Raji (cell line): ENCODE data around the gene FRAS1.

Experiments
- POLR2A ChIP-seq: IDR thresholded peaks from 2 replicates; pipeline ENCODE4 v1.6.1; 2011; ENCODE audit warnings: low read depth, low read length, control low read depth; ENCODE audit not compliant: insufficient read depth

Gene FRAS1

DNA sequence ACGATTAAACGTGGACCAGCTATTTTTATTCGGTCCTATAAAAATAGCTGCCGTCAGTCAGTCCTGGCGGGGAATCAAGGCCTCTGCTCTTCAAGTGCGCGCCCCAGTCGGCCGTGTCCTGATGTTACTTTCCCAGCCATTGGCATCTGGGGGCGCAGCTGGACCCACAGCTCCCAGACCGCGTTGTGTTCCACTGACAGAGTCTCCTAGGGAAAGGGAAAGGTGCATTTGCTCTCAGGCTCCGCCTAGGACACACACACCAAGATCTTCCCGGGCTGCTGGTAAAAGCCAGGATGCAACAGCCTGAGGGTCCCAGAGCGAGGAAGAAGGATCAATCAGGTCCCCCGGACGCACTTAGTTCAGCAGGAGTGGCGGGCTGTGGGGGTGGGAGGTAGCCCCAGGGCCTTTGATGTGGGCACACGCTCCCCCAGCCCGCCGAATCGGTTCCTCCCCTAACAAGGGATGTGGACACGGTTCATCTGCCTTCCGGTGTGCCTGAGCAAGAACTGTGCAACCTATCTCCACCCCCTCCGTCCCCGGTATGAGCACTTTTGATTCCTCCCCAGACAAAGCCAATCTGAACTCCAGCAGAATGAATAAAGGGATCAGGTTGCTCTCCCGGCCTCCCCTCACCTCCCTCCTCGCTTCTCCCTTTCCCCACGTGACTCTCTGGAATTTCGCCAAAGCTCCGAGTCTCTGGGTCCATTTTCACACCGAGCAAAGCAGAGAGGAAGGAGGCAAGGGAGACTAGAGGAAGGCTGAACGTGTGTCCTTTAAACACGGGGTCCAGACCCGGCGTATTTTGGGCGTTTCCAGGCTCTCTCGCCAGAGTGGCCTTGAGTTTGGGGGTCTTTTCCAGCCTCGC lies 626 bp upstream of the FRAS1 start:
- no peak for TF ChIP-seq POLR2A

DNA sequence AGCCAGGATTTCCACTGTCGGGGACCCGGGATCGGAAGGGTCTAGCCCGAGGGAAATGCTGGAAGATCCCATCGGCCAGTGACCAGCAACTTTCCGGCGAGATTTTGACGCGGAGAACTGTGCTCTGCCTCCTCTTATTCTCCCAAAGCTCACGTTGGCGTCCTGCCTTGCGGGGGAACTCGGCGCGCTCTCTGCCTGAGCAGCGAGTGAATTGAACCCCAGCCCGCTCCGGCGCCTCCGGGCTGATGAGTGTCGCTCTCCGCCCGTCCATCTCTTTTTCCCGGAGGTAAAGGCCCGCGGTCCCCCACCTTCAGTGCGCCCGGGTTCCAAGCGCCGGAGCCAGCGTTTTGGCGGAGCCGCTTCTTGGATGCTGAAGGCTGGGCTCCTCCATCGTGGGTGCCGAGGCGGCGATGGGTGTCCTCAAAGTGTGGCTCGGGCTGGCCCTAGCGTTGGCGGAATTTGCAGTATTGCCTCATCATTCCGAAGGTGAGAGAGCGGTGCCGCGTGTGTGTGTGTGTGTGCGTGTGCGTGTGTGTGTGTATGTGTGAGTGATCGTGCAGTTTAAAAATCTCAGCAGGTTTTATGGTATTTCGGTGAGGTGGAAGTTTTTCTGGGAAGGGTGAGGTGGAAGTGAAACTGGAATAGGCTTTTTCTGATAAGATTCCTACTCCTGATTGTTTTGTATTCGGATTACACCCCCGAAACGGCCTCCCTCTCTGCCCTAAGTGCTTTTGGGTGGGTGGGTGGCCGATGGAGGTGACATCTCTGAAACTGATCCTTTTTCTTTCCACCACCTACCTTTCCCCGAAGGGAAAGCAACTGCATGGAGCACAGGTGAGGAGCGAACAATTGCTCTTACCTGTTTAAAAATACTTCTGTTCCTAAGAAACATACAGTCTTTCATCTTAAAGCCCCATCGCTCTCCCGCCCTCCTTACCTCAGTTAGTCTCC lies 752 bp downstream of the FRAS1 start:
- TF ChIP-seq POLR2A: no peak

DNA sequence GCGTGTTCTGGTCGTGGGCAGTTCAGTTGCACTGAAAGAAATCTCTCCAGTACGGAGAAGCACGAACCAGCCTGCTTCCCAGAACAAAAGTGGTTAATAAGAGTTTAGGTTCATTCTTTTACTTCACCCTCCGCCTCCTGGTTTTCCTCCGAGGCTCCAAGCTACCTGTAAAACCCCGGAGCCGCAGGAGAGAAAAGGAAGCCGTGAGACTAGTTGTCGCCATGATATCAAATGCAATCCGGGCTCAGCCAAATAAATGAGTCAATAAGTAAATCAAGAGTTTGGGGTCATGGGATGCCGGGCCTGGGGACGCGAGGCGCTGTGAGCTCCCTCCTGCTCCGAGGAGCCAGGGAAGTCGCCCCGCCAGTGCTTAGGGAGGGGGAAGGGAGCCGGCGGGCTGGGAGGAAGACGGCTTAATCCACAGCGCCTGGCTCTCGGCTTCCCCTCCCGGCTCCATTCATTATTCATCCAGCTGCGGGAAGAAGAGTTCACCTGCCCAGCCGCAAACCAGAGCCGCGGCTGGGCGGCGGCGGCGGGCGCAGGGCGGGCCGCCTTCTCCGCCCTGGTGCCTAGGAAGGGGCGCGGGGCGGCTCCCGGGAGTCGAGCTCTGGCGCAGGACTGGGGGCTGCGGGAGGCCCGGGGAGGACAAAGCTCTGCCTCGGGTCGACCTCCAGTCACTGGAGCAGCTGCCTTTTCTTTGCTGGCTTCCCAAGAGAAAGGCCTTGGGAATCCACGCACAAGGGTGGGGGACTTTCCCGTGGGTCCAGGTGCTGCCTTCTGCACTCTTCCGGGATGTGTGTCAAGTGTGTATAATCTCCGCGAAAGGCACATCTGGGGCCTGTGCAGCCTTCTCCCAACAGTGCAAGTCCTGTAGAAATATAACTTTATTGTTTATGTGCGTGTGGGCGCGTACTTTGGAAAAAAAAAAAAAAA lies 1.7 kb downstream of the FRAS1 start:
- TF ChIP-seq POLR2A: no peak

DNA sequence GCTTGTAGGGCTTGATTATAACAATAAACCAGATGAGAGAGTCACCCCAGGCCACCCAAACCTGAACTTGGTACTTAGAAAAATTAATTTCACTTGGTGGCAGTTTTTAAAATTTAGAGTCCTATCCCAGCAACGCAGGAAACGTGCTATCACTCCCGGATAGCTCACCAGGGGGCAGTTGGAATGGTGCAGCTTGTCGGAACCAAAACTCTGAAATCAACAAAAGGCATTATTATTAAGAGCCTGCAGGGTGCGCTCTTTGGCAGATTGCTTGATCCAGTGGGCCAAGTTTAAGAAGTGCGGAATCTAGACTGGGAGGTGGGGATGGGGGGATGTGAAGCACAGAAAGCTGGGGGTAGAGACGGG lies 2.4 kb downstream of the FRAS1 start:
- TF ChIP-seq POLR2A: no peak

DNA sequence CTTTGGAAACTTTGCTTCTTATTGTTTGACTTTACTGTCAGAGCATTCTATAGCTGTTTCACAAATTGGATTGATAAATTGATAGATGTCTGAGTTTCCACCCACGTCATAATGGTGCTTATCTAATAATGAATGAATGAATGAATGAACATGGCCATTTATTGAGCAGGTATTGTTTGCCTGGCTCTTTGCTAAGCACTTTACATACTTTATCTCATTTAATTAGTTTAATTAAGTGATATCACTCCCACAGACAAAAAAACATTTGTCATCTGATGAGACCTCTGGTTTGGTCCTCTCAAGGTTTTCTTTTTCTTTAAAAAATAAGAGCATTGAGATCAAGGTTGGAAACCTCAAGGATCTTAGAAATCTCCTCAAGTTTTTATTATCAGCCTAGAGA lies 2.8 kb downstream of the FRAS1 start:
- TF ChIP-seq POLR2A: no peak

DNA sequence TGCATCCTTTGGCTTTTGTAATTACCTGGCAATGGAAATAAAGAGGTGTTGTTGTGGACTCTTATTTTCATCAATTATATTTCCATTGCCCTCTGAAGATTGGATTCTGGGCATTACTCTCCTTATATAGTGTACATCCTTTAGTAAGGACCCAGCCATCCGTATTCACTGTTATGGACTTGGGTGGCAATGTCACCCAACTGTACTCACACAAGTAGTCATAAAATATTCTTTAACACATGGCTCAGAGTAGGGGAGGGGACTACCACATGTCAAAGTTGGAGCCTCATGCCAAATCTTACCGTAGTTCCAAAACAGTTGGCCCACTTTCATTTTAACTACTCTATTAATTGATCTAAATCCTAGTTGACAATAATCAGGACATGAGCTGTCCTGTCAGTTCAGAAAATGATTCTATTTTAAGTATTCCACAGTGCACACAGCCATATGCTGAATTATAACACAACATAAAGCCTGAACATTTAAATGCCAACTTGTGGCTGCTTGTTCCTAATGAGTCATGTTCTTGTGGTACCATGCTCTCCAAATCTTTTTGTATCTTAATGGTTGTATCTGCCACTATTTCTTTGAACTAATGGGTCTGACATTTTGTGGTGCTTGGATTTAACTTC lies 4.9 kb downstream of the FRAS1 start:
- no peak for TF ChIP-seq POLR2A

DNA sequence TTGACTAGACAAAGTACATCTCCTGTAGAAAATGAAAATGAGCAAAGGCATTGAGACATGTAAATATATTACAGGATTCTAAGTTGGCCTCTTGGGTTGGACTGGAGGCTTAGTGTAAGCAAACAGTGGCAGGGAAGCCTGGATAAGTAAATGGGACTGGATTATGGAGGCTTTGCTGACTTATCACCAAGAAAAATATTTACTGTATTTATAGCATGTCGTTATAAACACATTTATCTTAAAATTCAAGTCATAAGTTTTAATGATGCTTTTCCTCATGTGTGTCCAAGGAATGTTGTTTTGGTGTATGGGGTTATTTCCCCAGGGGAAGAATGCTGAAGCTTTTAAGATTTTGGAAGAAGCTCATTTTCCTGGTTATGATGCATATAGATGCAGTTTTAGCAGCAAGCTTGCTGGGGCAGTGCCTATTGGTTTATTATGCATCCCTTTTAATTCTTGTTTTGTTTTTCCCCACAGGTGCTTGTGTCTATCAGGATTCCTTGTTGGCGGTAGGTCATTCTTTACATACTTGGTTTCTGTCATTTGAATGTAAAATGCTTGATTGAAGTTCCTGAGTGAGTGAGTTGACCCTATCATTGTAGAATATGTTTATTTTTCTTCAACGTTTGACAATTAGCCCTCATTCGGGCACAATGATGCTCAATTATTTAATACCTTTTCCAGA lies 8.5 kb downstream of the FRAS1 start:
- TF ChIP-seq POLR2A: no peak

DNA sequence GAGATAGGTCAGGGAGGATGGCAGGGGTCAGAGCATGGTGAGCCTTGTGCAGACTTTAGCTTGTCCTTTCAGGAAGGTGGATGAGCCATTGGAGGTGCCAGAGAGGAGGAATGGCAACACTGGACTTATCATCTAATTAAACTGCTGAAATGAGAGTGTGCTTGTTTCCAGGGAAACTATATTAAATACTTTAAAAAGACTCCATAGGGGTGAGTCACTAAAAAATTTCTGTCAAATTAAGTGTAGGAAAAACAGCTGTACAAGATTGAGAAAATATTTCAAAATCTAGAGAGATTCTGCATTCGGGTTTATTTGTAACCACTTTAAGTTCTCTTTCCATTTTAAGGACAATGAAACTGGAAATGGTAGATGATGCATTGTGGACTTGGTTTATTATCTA lies 11.4 kb downstream of the FRAS1 start:
- no peak for TF ChIP-seq POLR2A

DNA sequence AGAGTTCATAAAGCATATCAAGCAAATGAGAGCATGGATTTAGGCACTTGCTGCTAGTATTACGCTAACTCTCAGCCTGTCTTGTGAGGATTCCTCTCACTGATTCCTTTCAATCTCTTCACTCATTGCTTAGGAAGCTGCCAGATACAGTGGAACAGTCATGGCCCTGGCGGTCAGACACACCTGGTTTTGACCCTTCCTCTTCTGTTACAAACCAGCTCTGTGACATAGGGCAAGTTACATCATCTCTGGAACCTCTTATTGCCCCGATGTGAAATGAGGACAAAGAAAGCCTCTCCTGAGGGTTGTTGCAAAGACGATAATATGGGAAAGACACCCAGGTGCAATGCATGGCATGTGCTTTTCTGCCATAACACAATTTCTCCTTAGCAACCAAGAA lies 12.2 kb downstream of the FRAS1 start:
- TF ChIP-seq POLR2A: no peak

DNA sequence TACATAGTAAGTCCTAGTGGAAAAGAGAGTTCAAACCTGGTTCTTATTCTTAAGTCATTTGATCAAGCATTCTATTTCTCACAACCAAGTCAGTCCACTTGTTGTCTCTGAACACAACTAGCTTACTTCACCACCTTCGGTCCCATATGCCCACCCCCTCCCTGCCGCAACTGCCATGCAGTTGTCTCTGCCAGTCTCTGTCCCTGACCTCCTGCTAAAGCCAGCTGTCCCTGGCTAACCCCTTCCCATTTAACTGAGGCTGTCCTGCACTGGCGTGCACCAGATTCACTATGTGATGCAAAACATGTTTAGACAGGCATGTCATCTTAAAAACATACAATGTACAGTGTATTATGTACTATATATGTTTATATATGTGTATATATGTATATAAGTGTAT lies 12.7 kb downstream of the FRAS1 start:
- TF ChIP-seq POLR2A: no peak

DNA sequence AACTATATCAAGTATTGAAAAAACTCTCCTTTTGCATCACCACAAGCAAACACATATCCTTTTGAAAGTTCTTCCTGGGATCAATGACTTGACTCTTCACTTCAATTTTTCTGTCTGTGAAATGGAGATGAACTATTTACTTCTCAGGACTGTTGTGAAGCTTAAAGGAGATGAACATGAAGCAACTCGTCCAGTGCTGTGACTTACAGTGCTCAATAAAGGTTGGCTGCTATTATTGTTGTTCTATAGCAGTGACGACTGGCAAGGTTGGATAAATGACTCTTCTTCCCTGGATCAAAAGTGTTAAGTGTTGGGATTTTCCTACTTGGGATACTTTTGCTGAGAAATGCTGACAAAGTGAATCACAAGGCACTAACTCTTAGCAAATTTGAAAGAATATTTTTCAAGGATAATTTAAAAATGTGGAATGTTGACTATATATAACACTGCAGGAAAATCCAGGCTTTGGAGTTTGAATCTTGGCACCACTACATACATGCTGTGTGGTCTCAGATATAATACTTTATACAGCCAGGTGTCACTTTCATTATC lies 13.7 kb downstream of the FRAS1 start:
- TF ChIP-seq POLR2A: no peak

DNA sequence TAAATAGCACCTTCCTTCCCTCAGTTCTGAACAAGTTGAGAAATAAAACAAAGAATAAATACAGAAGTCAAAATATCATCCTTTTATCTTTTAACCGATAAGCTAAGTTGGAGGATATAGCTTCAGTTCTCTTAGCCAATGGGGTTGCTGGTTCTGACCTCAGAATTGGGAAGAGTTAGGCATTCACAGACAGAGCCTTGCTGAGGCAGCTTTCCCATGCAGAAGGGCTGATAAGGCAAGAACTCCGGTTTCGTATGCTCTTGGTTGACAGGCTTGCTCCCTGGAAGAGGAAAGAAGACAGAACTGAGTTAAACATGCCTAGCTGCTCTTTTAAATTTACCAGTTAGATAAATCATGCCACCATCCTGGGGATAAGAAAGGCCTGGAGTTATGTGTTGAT lies 17.6 kb downstream of the FRAS1 start:
- TF ChIP-seq POLR2A: no peak

DNA sequence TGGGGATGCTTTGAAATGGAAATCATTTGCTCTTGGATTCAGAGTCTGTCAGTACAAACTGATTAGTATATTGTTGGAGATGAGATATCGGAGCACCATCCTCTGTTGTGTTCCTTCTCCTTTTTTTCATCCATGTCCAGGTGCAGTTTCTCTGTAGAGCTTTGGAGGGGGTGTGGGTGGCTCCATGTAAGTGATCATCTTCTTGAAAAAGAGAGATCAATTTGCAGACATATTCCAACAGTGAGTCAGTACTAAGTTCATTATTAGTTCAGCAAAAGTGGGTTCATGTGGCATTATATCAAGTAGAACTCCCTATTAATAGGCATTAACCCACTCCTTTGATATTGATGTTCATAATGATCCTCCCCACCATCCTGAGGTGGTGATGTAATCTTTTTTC lies 18.9 kb downstream of the FRAS1 start:
- TF ChIP-seq POLR2A: no peak

DNA sequence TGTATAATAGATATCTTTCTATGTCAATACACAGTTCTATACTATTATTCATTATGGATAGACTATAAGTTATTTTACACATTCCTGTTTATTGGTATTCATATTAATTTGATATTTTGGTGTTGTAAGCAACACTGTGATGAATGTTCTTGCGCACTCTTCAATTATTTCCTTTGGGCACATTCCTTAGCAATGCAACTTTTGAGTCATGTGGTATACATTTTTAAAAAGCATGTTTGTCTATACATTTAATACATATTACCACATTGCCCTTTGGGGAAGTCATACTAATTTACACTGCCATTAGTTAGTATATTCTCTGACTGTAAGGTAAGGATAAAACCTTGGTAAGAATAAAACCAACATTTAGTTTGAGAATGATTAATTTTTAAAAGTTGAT lies 21.0 kb downstream of the FRAS1 start:
- no peak for TF ChIP-seq POLR2A
